Measurements from ENCODE around the gene FAM131B. TPM values are rescaled to one million over a fixed set of nuclear protein-coding genes. Genes with fewer than 3 reads are reported as not detected.

Gene FAM131B
- total RNA-seq, 1 experiment from 2014 or later: 0.22 TPM

GRCh38 chr7:143343596-143343995 lies 18.9 kb downstream of the FAM131B start:
- peaks cover 8% of the 10 kb centered on the region; the same call in 1 of the 2 replicates for H3K27me3 ChIP-seq
- no peaks in the 10 kb centered on the region for H3K9me3 ChIP-seq (replicated peaks)
- H3K4me1 ChIP-seq: no peaks in the 10 kb centered on the region
- no peak overlapping the region for H3K27ac ChIP-seq
- no peak overlapping the region for H3K4me3 ChIP-seq
- DNase-seq: no peak
- H3K36me3 ChIP-seq: no peaks in the 10 kb centered on the region

- Histone ChIP-seq H3K9me3 (replicated peaks) (no peaks in the 10 kb centered on the region), H3K4me1 (no peaks in the 10 kb centered on the region), H3K27me3 (0 out of 2 replicates have a peak, but pooled peaks cover 5% of the 10 kb centered on the region), H3K36me3 (no peaks in the 10 kb centered on the region), H3K4me3 (no peak overlapping the region), H3K27ac (no peak overlapping the region)
- DNase-seq: no peak
These were observed 20.7 kb downstream of the FAM131B start for GRCh38 chr7:143341842-143342241.

GRCh38 chr7:143337216-143337615 lies 25.3 kb downstream of the FAM131B start:
- Histone ChIP-seq H3K27ac (no peak overlapping the region), H3K9me3 (replicated peaks) (no peaks in the 10 kb centered on the region), H3K36me3 (no peaks in the 10 kb centered on the region), H3K27me3 (0 out of 2 replicates have a peak, but pooled peaks cover 5% of the 10 kb centered on the region), H3K4me3 (no peak overlapping the region), H3K4me1 (no peaks in the 10 kb centered on the region)
- no peak for DNase-seq

GRCh38 chr7:143334244-143334643 lies 28.3 kb downstream of the FAM131B start:
- Histone ChIP-seq H3K27me3 (no peaks in the 10 kb centered on the region), H3K4me1 (no peaks in the 10 kb centered on the region), H3K9me3 (replicated peaks) (no peaks in the 10 kb centered on the region), H3K4me3 (no peak overlapping the region), H3K36me3 (no peaks in the 10 kb centered on the region), H3K27ac (no peak overlapping the region)
- DNase-seq: no peak

- no peak for DNase-seq
- no peaks in the 10 kb centered on the region for H3K36me3 ChIP-seq
- no peak overlapping the region for H3K4me3 ChIP-seq
- no peaks in the 10 kb centered on the region for H3K4me1 ChIP-seq
- H3K9me3 ChIP-seq (replicated peaks): no peaks in the 10 kb centered on the region
- no peaks in the 10 kb centered on the region for H3K27me3 ChIP-seq
- H3K27ac ChIP-seq: no peak overlapping the region
These were observed 31.2 kb downstream of the FAM131B start for GRCh38 chr7:143331179-143331801.

- H3K36me3 ChIP-seq: no peaks in the 10 kb centered on the region
- no peak overlapping the region for H3K4me3 ChIP-seq
- no peak overlapping the region for H3K27ac ChIP-seq
- no peaks in the 10 kb centered on the region for H3K4me1 ChIP-seq
- H3K27me3 ChIP-seq: peaks cover 3% of the 10 kb centered on the region; the same call in 1 of the 2 replicates
- no peaks in the 10 kb centered on the region for H3K9me3 ChIP-seq (replicated peaks)
- DNase-seq: peak in 1 of 2 experiments; percentile 10
These were observed 32.9 kb downstream of the FAM131B start for GRCh38 chr7:143329471-143330170.

- no peaks in the 10 kb centered on the region for H3K36me3 ChIP-seq
- H3K4me3 ChIP-seq: no peak overlapping the region
- no peak overlapping the region for H3K27ac ChIP-seq
- H3K9me3 ChIP-seq (replicated peaks): no peaks in the 10 kb centered on the region
- peaks cover 6% of the 10 kb centered on the region for H3K27me3 ChIP-seq
- no peak for DNase-seq
- H3K4me1 ChIP-seq: no peaks in the 10 kb centered on the region
These were observed 34.6 kb downstream of the FAM131B start for GRCh38 chr7:143327903-143328302.

- no peak overlapping the region for H3K27ac ChIP-seq
- H3K4me3 ChIP-seq: no peak overlapping the region
- H3K36me3 ChIP-seq: no peaks in the 10 kb centered on the region
- DNase-seq: no peak
- H3K9me3 ChIP-seq (replicated peaks): no peaks in the 10 kb centered on the region
- H3K4me1 ChIP-seq: no peaks in the 10 kb centered on the region
- H3K27me3 ChIP-seq: peaks cover 6% of the 10 kb centered on the region
These were observed 37.3 kb downstream of the FAM131B start for GRCh38 chr7:143325240-143325639.

- H3K36me3 ChIP-seq: no peaks in the 10 kb centered on the region
- H3K27me3 ChIP-seq: peaks cover 6% of the 10 kb centered on the region
- H3K4me3 ChIP-seq: no peak overlapping the region
- H3K27ac ChIP-seq: no peak overlapping the region
- DNase-seq: no peak
- H3K9me3 ChIP-seq (replicated peaks): no peaks in the 10 kb centered on the region
- H3K4me1 ChIP-seq: no peaks in the 10 kb centered on the region
These were observed 38.9 kb downstream of the FAM131B start for GRCh38 chr7:143323653-143324052.

- Histone ChIP-seq H3K4me1 (no peaks in the 10 kb centered on the region), H3K27me3 (peaks cover 6% of the 10 kb centered on the region), H3K9me3 (replicated peaks) (no peaks in the 10 kb centered on the region), H3K27ac (no peak overlapping the region), H3K4me3 (no peak overlapping the region), H3K36me3 (no peaks in the 10 kb centered on the region)
- no peak for DNase-seq
These were observed 39.5 kb downstream of the FAM131B start for GRCh38 chr7:143322760-143323633.

GRCh38 chr7:143321734-143322133 lies 40.8 kb downstream of the FAM131B start:
- H3K27ac ChIP-seq: no peak overlapping the region
- no peaks in the 10 kb centered on the region for H3K9me3 ChIP-seq (replicated peaks)
- no peak overlapping the region for H3K4me3 ChIP-seq
- H3K36me3 ChIP-seq: no peaks in the 10 kb centered on the region
- H3K4me1 ChIP-seq: no peaks in the 10 kb centered on the region
- no peak for DNase-seq
- peaks cover 6% of the 10 kb centered on the region for H3K27me3 ChIP-seq

GRCh38 chr7:143321242-143321641 lies 41.3 kb downstream of the FAM131B start:
- H3K9me3 ChIP-seq (replicated peaks): no peaks in the 10 kb centered on the region
- H3K27ac ChIP-seq: no peak overlapping the region
- H3K36me3 ChIP-seq: no peaks in the 10 kb centered on the region
- DNase-seq: no peak
- H3K4me1 ChIP-seq: no peaks in the 10 kb centered on the region
- no peak overlapping the region for H3K4me3 ChIP-seq
- H3K27me3 ChIP-seq: peaks cover 6% of the 10 kb centered on the region

GRCh38 chr7:143320620-143321019 lies 41.9 kb downstream of the FAM131B start:
- Histone ChIP-seq H3K27me3 (peaks cover 6% of the 10 kb centered on the region), H3K4me3 (no peak overlapping the region), H3K9me3 (replicated peaks) (no peaks in the 10 kb centered on the region), H3K36me3 (no peaks in the 10 kb centered on the region), H3K4me1 (no peaks in the 10 kb centered on the region), H3K27ac (no peak overlapping the region)
- DNase-seq: peak in 1 of 2 experiments; percentile 39

GRCh38 chr7:143318661-143319060 lies 43.9 kb downstream of the FAM131B start:
- H3K36me3 ChIP-seq: no peaks in the 10 kb centered on the region
- H3K4me1 ChIP-seq: no peaks in the 10 kb centered on the region
- H3K4me3 ChIP-seq: no peak overlapping the region
- no peaks in the 10 kb centered on the region for H3K27me3 ChIP-seq
- no peak for DNase-seq
- H3K9me3 ChIP-seq (replicated peaks): no peaks in the 10 kb centered on the region
- H3K27ac ChIP-seq: no peak overlapping the region

- Histone ChIP-seq H3K27me3 (no peaks in the 10 kb centered on the region), H3K4me1 (no peaks in the 10 kb centered on the region), H3K27ac (no peak overlapping the region), H3K9me3 (replicated peaks) (no peaks in the 10 kb centered on the region), H3K4me3 (no peak overlapping the region), H3K36me3 (no peaks in the 10 kb centered on the region)
- no peak for DNase-seq
These were observed 46.0 kb downstream of the FAM131B start for GRCh38 chr7:143316492-143316891.
